ENCODE data around the gene RIMOC1. TPM values are rescaled to one million over a fixed set of nuclear protein-coding genes. Genes with fewer than 3 reads are reported as not detected.

The RIMOC1 gene, protein sequence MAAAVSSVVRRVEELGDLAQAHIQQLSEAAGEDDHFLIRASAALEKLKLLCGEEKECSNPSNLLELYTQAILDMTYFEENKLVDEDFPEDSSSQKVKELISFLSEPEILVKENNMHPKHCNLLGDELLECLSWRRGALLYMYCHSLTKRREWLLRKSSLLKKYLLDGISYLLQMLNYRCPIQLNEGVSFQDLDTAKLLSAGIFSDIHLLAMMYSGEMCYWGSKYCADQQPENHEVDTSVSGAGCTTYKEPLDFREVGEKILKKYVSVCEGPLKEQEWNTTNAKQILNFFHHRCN
- 37.1 TPM for total RNA-seq

DNA sequence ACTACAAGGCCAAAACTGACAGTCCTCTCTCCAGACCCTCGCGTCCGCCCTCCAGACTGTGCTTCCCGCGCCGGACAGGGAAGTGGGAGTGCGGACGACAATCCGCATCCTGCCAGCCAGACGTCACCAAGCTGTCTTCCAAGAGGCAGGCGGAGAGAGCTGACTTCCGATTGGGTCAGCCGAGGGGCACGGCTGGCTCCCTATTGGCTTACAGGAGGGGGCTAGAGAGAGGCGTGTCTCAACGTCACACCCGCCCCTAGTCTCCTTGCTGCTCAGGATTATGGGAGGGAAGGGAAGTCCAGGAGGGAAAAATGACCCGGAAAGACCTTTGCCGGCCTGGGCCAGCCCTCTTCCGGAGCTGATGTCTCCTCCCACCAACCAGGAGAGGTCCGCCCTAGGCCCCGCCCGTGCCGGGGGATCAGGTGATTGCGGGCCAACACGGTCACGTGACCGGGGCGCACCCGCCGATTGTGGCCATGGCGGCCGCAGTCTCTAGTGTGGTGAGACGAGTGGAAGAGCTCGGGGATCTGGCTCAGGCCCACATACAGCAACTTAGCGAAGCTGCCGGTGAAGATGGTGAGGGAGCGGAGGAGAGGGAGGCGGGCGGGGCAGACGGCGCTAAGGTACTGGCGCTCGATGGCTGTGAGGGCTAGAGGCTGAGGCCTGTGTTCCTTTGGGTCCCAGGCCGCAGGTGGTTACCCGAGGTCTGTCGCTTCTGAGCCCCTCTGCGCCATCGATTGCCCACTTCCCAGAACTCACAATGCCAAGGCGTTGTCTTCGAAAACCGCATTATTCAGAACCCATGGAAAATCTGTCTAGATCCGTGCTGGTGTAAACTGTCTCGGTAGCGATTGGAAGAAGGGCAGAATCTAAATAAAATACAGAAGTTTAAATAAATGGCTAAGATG, at the start of gene RIMOC1:
TSS of gene RIMOC1 (plus strand) at position 453 of the 908 bp plus-strand sequence. CDS start at position 477, 24 bp downstream.

DNA sequence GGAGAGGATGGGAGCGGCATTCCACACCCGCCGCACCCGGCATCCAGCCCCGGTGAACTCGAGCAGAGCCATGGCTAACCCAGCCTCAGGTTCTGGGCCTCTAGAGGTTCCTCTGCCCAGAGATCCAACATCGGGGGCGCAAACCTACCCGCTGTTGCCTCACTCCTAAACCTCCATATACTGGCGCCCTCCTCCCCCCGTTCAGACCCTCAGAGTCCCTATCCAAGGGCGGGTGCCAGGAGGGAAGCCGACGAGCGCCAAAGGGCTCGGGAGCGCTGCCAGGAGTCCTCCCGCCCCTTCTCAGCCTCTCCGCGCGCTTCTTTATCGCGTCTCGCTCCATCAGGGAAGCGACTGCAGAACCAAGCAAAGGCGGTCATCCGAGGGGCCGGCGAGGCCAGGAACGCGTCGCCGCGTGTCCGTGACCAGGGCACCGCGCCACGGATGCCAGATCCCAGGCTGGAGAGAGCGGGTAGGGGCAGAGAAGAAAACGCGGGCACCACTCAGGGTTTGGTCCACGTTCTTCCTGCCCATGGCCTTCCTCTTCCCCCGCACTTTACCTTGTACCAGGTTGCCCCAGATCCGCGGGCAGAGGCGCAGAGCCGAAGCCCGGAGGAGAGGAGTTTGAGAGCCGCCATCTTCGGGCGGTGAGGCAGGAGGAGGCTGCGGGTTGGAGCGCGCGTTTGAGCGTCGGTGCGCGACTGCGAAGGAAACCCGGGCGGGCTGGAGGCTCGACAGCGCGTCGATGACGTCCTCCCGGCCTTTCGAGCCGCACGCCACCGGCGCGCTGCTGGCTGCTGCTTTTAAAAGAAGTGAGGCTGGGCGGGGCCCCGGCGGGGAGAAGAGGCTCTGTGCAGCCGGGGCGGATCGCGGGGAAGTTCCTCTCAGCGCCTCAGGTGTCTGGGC, 34.2 kb upstream of the RIMOC1 start, which contains the start of gene OXCT1:
TSS of gene OXCT1 (minus strand) at position 702 of the 903 bp plus-strand sequence. CDS start at position 635, 67 bp downstream.

GRCh38 chr5:41924872-41925554, 20.9 kb downstream of the RIMOC1 start, which contains the start of gene FBXO4:
Gene FBXO4 (plus strand): TSS chr5:41925281. CDS start chr5:41925310, 29 bp downstream.

Other genes with a start within 250 kb of the RIMOC1 start
- gene OXCT1, start 33.9 kb upstream of the RIMOC1 start, total RNA-seq: 109 TPM
- 14.8 TPM for gene FBXO4, start 20.9 kb downstream of the RIMOC1 start, total RNA-seq

Data from diencephalon (tissue), 1 donor.